H1 (cell line): ENCODE data around the gene TRIM22. TPM values are rescaled to one million over a fixed set of nuclear protein-coding genes. Genes with fewer than 3 reads are reported as not detected.

Source experiments
- POLR2AphosphoS5 ChIP-seq: IDR thresholded peaks from 2 replicates; pipeline ENCODE4 v1.6.1; 2011; ENCODE audit warnings: low read depth, low read length
- polyA plus RNA-seq, 7 experiments: library from polyadenylated mRNA; depleted of rRNA in 3 of 7; stranded (reverse) in 5 of 7; unstranded in 2 of 7; fragments of >200 nt in 5 of 7; fragments of 200-250 nt in 2 of 7; gene quantifications; 1 replicate in 5 of 7; 2 replicates in 1 of 7; 4 replicates in 1 of 7; pipeline versions ENCODE4 v1.2.1 to v1.2.3, GENCODE V29; 2011 to 2013; ENCODE audit warnings: missing spikeins in 2 of 7, mixed read lengths in 2 of 7
- total RNA-seq: library from RNA; stranded (reverse); fragmentation: NEBNext Ultra II Directional; extraction: Animal tissue kit (Norgen Biotek cat#: 25700); gene quantifications from 2 replicates; pipeline ENCODE4 v1.2.1, GENCODE V29; 2021
- TF ChIP-seq, protein P1 (sequence below): IDR thresholded peaks from 2 replicates; pipeline ENCODE4 v1.6.1; 2011; ENCODE audit warnings: low read length, improper control_type of control experiment

The TRIM22 gene
- total and polyA plus RNA-seq, 2 of the 8 experiments (the other 6 are each of a cell fraction or from before 2014, with no cell fraction given), result 56.0 to 82.7 TPM

GRCh38 chr11:5689551-5689983 is at the start of gene TRIM22 (continued):
- peak; percentile 71 for TF ChIP-seq POLR2AphosphoS5
- TF ChIP-seq, protein P1, sequence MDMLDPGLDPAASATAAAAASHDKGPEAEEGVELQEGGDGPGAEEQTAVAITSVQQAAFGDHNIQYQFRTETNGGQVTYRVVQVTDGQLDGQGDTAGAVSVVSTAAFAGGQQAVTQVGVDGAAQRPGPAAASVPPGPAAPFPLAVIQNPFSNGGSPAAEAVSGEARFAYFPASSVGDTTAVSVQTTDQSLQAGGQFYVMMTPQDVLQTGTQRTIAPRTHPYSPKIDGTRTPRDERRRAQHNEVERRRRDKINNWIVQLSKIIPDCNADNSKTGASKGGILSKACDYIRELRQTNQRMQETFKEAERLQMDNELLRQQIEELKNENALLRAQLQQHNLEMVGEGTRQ, result no peak
